Measurements from ENCODE around the gene SORCS3. TPM values are rescaled to one million over a fixed set of nuclear protein-coding genes. Genes with fewer than 3 reads are reported as not detected.

SORCS3 gene
- total and polyA plus RNA-seq, 7 donors = 0.15 to 1.1 (median 0.33) TPM; not detected in 2

- H3K27me3 ChIP-seq = peaks cover 0 to 4% (median 0%) of the 10 kb centered on the region in 3 donors
- H3K27ac ChIP-seq = no peak overlapping the region
- H3K4me3 ChIP-seq = no peak overlapping the region
- intact Hi-C loops (cut with DNase I) = no loop called here
- 78 to 85% methylated on average over 5 of the region's 5 CpGs for WGBS, 2 donors
- H3K4me1 ChIP-seq = no peaks in the 10 kb centered on the region
- peaks cover 0 to 10% (median 0%) of the 10 kb centered on the region in 4 donors for H3K9me3 ChIP-seq
- DNase-seq = no peak
- TF ChIP-seq CTCF (IDR thresholded peaks at IDR 0.05) = no peak
- no peak for TF ChIP-seq EP300 (IDR thresholded peaks at IDR 0.05)
- no peak for TF ChIP-seq POLR2AphosphoS5 (IDR thresholded peaks at IDR 0.05)
- no peak for TF ChIP-seq POLR2A (IDR thresholded peaks at IDR 0.05)
- no peaks in the 10 kb centered on the region for H3K36me3 ChIP-seq
Observed at GRCh38 chr10:104892879-104893617, 252.0 kb downstream of the SORCS3 start.

- H3K36me3 ChIP-seq = no peaks in the 10 kb centered on the region
- H3K4me1 ChIP-seq = no peaks in the 10 kb centered on the region
- no peak for DNase-seq
- TF ChIP-seq EP300 (IDR thresholded peaks at IDR 0.05) (no peak), POLR2AphosphoS5 (IDR thresholded peaks at IDR 0.05) (no peak), POLR2A (IDR thresholded peaks at IDR 0.05) (no peak), CTCF (IDR thresholded peaks at IDR 0.05) (no peak)
- no peak overlapping the region for H3K4me3 ChIP-seq
- intact Hi-C loops (cut with DNase I) = no loop called here
- H3K27ac ChIP-seq = no peak overlapping the region
- peaks cover 0 to 10% (median 0%) of the 10 kb centered on the region in 4 donors for H3K9me3 ChIP-seq
- H3K27me3 ChIP-seq = peaks cover 0 to 4% (median 0%) of the 10 kb centered on the region in 3 donors
- WGBS, 2 donors = 40 to 43% methylated on average over 6 of the region's 6 CpGs
Observed at GRCh38 chr10:104893701-104894100, 252.6 kb downstream of the SORCS3 start.

- H3K27me3 ChIP-seq = peaks cover 0 to 4% (median 0%) of the 10 kb centered on the region in 3 donors
- no peak for TF ChIP-seq CTCF (IDR thresholded peaks at IDR 0.05)
- TF ChIP-seq EP300 (IDR thresholded peaks at IDR 0.05) = no peak
- no peak for TF ChIP-seq POLR2AphosphoS5 (IDR thresholded peaks at IDR 0.05)
- no peak for TF ChIP-seq POLR2A (IDR thresholded peaks at IDR 0.05)
- H3K4me1 ChIP-seq = no peaks in the 10 kb centered on the region
- H3K27ac ChIP-seq = no peak overlapping the region
- DNase-seq = no peak
- no peak overlapping the region for H3K4me3 ChIP-seq
- peaks cover 0 to 6% (median 0%) of the 10 kb centered on the region in 4 donors for H3K9me3 ChIP-seq
- intact Hi-C loops (cut with DNase I) = no loop called here
- no peaks in the 10 kb centered on the region for H3K36me3 ChIP-seq
- 69 to 71% methylated on average over 3 of the region's 3 CpGs for WGBS, 2 donors
Observed at GRCh38 chr10:104894681-104895080, 253.6 kb downstream of the SORCS3 start.

GRCh38 chr10:104895541-104895940 lies 254.5 kb downstream of the SORCS3 start:
- no peak overlapping the region for H3K27ac ChIP-seq
- H3K36me3 ChIP-seq = no peaks in the 10 kb centered on the region
- no peak for DNase-seq
- H3K4me3 ChIP-seq = no peak overlapping the region
- intact Hi-C loops (cut with DNase I) = no loop called here
- H3K9me3 ChIP-seq = peaks cover 0 to 2% (median 0%) of the 10 kb centered on the region in 4 donors
- H3K27me3 ChIP-seq = peaks cover 0 to 4% (median 0%) of the 10 kb centered on the region in 3 donors
- 33 to 43% methylated on average over 1 of the region's 1 CpG for WGBS, 2 donors
- no peaks in the 10 kb centered on the region for H3K4me1 ChIP-seq
- TF ChIP-seq POLR2AphosphoS5 (IDR thresholded peaks at IDR 0.05) = no peak
- TF ChIP-seq POLR2A (IDR thresholded peaks at IDR 0.05) = no peak
- no peak for TF ChIP-seq EP300 (IDR thresholded peaks at IDR 0.05)
- no peak for TF ChIP-seq CTCF (IDR thresholded peaks at IDR 0.05)

Measured in sigmoid colon (tissue), 7 donors.